SU-DHL-6 (cell line): ENCODE data around the gene EEF1B2.
"Not testable (repeated sequence)": the region's sequence is repeated elsewhere in the genome, so short reads cannot be mapped to it uniquely, and the experiment has no call there.

Experiments used
- H2AFZ ChIP-seq: fragments of 200-600 bp; sonication (generic); 2 replicates; pipeline ENCODE4 v1.6.1; 2014; ENCODE audit warnings: low read depth, mild to moderate bottlenecking, moderate library complexity, mixed read lengths, antibody characterized with exemption, low read length; ENCODE audit not compliant: severe bottlenecking
- H3F3A ChIP-seq: fragments of 200-600 bp; shearing (Covaris generic); 2 replicates; pipeline ENCODE4 v1.6.0; 2016; ENCODE audit warnings: antibody characterized with exemption, mild to moderate bottlenecking; ENCODE audit not compliant: insufficient read depth
- H3K27ac ChIP-seq: fragments of 200-600 bp; sonication (generic); 2 replicates; pipeline ENCODE4 v1.5.1; 2016; ENCODE audit warnings: low read depth, mild to moderate bottlenecking, low read length, moderate library complexity, mixed read lengths
- H3K27me3 ChIP-seq: fragments of 200-600 bp; sonication (generic), shearing (Covaris generic); 2 replicates; pipeline ENCODE4 v1.6.0; 2014; ENCODE audit warnings: mild to moderate bottlenecking, low read length
- H3K36me3 ChIP-seq: fragments of 200-600 bp; sonication (generic); 2 replicates; pipeline ENCODE4 v1.6.1; 2014; ENCODE audit warnings: mild to moderate bottlenecking, low read length, mixed read lengths
- H3K4me2 ChIP-seq: fragments of 300-600, 200-600 bp; shearing (Covaris generic), sonication (generic); 2 replicates; pipeline ENCODE4 v1.6.0; 2014; ENCODE audit warnings: low read length, low read depth, mild to moderate bottlenecking; ENCODE audit not compliant: poor library complexity, severe bottlenecking
- H3K4me3 ChIP-seq: fragments of 200-600 bp; sonication (generic); 2 replicates; pipeline ENCODE4 v1.5.1; 2014; ENCODE audit warnings: antibody characterized with exemption, low read length, mild to moderate bottlenecking, mixed read lengths; ENCODE audit not compliant: insufficient read depth, poor library complexity, severe bottlenecking
- H3K79me2 ChIP-seq: fragments of 200-600 bp; sonication (generic); 2 replicates; pipeline ENCODE4 v1.6.1; 2014; ENCODE audit warnings: mild to moderate bottlenecking, low read length, moderate library complexity; ENCODE audit not compliant: insufficient read depth
- H3K9ac ChIP-seq: fragments of 200-600 bp; sonication (generic); 2 replicates; pipeline ENCODE4 v1.7.0; 2014; ENCODE audit warnings: mild to moderate bottlenecking, low read length
- H3K9me2 ChIP-seq: fragments of 200-600 bp; sonication (generic); replicated peaks from 2 replicates; pipeline ENCODE4 v1.6.1; 2014; ENCODE audit warnings: low read length; ENCODE audit not compliant: insufficient read depth
- H3K9me3 ChIP-seq: fragments of 200-600 bp; sonication (generic); 2 replicates; pipeline ENCODE4 v1.6.1; 2014; ENCODE audit warnings: low read length, mixed read lengths; ENCODE audit not compliant: insufficient read depth
- H4K20me1 ChIP-seq: fragments of 200-600 bp; sonication (generic); 2 replicates; pipeline ENCODE4 v1.6.1; 2014; ENCODE audit warnings: low read depth, mild to moderate bottlenecking, antibody characterized with exemption, low read length, moderate library complexity, mixed read lengths
- EZH2phosphoT487 ChIP-seq: fragments of 200-600 bp; sonication (generic), shearing (Covaris generic); conservative IDR thresholded peaks from 2 replicates; pipeline ENCODE4 v1.6.1; 2018; ENCODE audit warnings: mild to moderate bottlenecking, antibody characterized with exemption, low read length, moderate library complexity, mixed read lengths
- TF ChIP-seq, protein P1 (sequence below): fragments of 200-600 bp; sonication (generic); IDR thresholded peaks from one replicate; pipeline ENCODE4 v1.5.1; 2017; ENCODE audit warnings: antibody characterized with exemption, mild to moderate bottlenecking, low read length, moderate library complexity; ENCODE audit not compliant: insufficient read depth, poor library complexity, severe bottlenecking

Gene EEF1B2

DNA sequence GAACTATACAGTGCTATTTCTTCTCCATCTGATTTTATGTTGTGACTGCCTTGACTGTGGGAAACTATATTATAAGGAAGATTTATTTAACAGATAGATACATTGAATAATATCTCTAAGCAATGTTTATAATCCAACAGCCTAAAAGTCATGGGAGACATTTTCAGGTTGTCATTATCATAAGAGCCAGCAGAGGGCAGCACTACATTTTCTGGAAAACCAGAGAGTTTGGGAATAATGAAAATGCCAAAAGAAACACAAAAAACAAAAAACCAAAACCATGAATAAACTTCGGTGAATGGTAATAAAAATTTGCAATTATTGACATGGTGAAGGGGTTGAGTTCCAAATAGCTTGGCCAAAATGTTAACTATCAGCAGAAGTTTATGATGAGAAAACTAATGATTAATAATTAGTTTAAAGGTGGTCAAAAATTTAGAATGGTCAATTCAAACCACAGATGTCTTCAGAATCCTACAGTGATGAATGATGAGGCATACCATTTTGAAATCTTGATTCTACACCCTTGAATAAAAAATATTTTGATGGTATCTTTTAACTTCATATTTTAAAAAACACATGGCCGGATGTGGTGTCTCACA lies 4.7 kb downstream of the EEF1B2 start:
- peaks cover 36% of the 10 kb centered on the region for H3K36me3 ChIP-seq
- 0 out of 2 replicates have a peak overlapping the region, but pooled peaks have one; percentile 12 for H3K27ac ChIP-seq
- H3K4me3 ChIP-seq, result no peak overlapping the region
- H3K9me2 ChIP-seq, result no peaks in the 10 kb centered on the region
- no peaks in the 10 kb centered on the region for H3K27me3 ChIP-seq
- peak overlapping the region; percentile 7 for H3K4me2 ChIP-seq
- no peak overlapping the region for H2AFZ ChIP-seq
- peaks cover 41% of the 10 kb centered on the region for H3K79me2 ChIP-seq
- H4K20me1 ChIP-seq, result peaks cover 5% of the 10 kb centered on the region; the same call in 1 of the 2 replicates
- no peaks in the 10 kb centered on the region for H3K9me3 ChIP-seq
- TF ChIP-seq, protein P1, sequence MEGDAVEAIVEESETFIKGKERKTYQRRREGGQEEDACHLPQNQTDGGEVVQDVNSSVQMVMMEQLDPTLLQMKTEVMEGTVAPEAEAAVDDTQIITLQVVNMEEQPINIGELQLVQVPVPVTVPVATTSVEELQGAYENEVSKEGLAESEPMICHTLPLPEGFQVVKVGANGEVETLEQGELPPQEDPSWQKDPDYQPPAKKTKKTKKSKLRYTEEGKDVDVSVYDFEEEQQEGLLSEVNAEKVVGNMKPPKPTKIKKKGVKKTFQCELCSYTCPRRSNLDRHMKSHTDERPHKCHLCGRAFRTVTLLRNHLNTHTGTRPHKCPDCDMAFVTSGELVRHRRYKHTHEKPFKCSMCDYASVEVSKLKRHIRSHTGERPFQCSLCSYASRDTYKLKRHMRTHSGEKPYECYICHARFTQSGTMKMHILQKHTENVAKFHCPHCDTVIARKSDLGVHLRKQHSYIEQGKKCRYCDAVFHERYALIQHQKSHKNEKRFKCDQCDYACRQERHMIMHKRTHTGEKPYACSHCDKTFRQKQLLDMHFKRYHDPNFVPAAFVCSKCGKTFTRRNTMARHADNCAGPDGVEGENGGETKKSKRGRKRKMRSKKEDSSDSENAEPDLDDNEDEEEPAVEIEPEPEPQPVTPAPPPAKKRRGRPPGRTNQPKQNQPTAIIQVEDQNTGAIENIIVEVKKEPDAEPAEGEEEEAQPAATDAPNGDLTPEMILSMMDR, result peak; percentile 83
- TF ChIP-seq EZH2phosphoT487, result no peak
- H3K9ac ChIP-seq, result no peak overlapping the region
- H3F3A ChIP-seq, result peaks cover 47% of the 10 kb centered on the region

DNA sequence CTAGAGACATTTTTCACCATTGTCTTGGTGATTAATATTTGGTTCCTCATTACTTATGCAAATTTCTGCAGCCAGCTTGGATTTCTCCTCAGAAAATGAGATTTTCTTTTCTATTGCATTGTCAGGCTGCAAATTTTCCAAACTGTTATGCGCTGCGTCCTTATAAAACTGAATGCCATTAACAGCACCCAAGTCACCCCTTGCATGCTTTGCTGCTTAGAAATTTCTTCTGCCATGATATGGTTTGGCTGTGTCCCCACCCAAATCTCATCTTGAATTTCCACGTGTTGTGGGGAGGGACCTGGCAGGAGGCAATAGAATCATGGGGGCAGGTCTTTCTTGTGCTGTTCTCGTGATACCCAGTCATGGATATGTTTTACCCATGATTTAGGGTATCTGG lies 8.5 kb downstream of the EEF1B2 start:
- H3K9me2 ChIP-seq, H3K4me3 ChIP-seq, H4K20me1 ChIP-seq, H2AFZ ChIP-seq, H3K9me3 ChIP-seq, H3K36me3 ChIP-seq, H3K9ac ChIP-seq, H3K27ac ChIP-seq, H3K79me2 ChIP-seq, H3K4me2 ChIP-seq, H3K27me3 ChIP-seq: not testable (repeated sequence)
- peaks cover 17% of the 10 kb centered on the region for H3F3A ChIP-seq

DNA sequence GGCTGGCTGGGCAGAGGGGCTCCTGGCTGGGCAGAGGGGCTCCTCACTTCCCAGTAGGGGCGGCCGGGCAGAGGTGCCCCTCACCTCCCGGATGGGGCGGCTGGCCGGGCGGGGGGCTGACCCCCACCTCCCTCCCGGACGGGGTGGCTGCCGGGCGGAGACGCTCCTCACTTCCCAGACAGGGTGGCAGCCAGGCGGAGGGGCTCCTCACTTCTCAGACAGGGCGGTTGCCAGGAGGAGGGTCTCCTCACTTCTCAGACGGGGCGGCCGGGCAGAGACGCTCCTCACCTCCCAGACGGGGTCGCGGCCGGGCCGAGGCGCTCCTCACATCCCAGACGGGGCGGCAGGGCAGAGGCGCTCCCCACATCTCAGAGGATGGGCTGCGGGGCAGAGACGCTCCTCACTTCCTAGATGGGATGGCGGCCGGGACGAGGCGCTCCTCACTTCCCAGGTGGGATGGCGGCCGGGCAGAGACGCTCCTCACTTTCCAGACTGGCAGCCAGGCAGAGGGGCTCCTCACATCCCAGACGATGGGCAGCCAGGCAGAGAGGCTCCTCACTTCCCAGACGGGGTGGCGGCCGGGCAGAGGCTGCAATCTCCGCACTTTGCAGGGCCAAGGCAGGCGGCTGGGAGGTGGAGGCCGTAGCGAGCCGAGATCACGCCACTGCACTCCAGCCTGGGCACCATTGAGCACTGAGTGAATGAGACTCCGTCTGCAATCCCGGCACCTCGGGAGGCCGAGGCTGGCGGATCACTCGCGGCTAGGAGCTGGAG lies 12.1 kb downstream of the EEF1B2 start:
- H3K4me2 ChIP-seq, H3K9me3 ChIP-seq, H3K9ac ChIP-seq: not testable (repeated sequence)

DNA sequence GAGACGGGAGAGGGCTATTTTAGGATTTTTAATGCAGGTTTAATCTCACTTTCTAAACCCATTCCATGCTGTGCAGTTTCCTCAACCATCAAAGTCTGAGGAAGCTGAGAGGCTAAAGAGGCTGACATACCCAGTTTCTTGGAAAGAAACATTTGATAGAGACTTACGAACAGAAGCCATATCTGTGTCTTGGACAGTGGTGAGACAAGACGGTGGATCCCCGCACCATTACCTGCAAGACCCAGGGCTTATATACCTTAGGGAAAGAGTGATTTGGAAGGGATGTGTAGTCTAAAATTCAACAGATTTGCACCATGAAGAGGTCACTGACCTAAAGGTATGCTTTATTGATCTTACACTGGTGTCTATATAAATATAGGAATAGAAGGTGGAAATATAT lies 13.5 kb downstream of the EEF1B2 start:
- Histone ChIP-seq H3K4me3 (no peak overlapping the region), H3K27me3 (no peaks in the 10 kb centered on the region), H3F3A (no peaks in the 10 kb centered on the region), H2AFZ (no peak overlapping the region), H3K4me2 (no peak overlapping the region), H4K20me1 (no peaks in the 10 kb centered on the region), H3K79me2 (no peaks in the 10 kb centered on the region), H3K36me3 (no peaks in the 10 kb centered on the region), H3K9me2 (no peaks in the 10 kb centered on the region), H3K27ac (no peak overlapping the region), H3K9ac (no peak overlapping the region), H3K9me3 (no peaks in the 10 kb centered on the region)
- TF ChIP-seq, protein P1, result no peak
- no peak for TF ChIP-seq EZH2phosphoT487

More for the DNA sequence above, 12.1 kb downstream of the EEF1B2 start:
- not testable (repeated sequence) for H3F3A ChIP-seq, H4K20me1 ChIP-seq, H3K79me2 ChIP-seq, H3K36me3 ChIP-seq, H3K9me2 ChIP-seq, H3K27me3 ChIP-seq, H2AFZ ChIP-seq, H3K27ac ChIP-seq, H3K4me3 ChIP-seq
